ENCODE measurements around the gene TNRC6C. TPM values are rescaled to one million over a fixed set of nuclear protein-coding genes. Genes with fewer than 3 reads are reported as not detected.
"Not testable (repeated sequence)": the region's sequence is repeated elsewhere in the genome, so short reads cannot be mapped to it uniquely, and the experiment has no call there.

The TNRC6C gene
- total and polyA plus RNA-seq, 4 donors = 2.2 to 25.9 (median 13.8) TPM

GRCh38 chr17:77933777-77934398, 24.6 kb upstream of the TNRC6C start:
- 62 to 83% methylated on average over 6 of the region's 6 CpGs for WGBS, 2 donors
- no peak overlapping the region for H3K9ac ChIP-seq (ENCODE audit: insufficient read depth in 1 of 2, low read length in 2 of 2)
- peaks cover 0 to 3% (median 0%) of the 10 kb centered on the region in 3 donors for H3K27me3 ChIP-seq (ENCODE audit: control insufficient read depth in 3 of 3, insufficient read depth in 3 of 3, low read length in 2 of 3)
- no peaks in the 10 kb centered on the region for H3K36me3 ChIP-seq (ENCODE audit: control insufficient read depth in 4 of 4, insufficient read depth in 4 of 4, low read length in 4 of 4)
- peaks cover 0 to 12% (median 0%) of the 10 kb centered on the region in 5 donors for H3K4me1 ChIP-seq (ENCODE audit: control insufficient read depth in 5 of 5, insufficient read depth in 5 of 5, low read length in 5 of 5)
- DNase-seq (no peak), ATAC-seq (ENCODE audit: insufficient read depth, low FRiP score) (no peak)
- TF ChIP-seq CTCF (IDR thresholded peaks at IDR 0.05; ENCODE audit: control extremely low read depth, extremely low read depth) = no peak
- H3K4me3 ChIP-seq = no peak overlapping the region
- no peaks in the 10 kb centered on the region for H3K9me3 ChIP-seq (ENCODE audit: control insufficient read depth in 4 of 4, insufficient read depth in 3 of 4, low read length in 3 of 4)
- H3K27ac ChIP-seq (ENCODE audit: low read depth in 1 of 2, low read length in 1 of 2) = no peak overlapping the region

- 57 to 80% methylated on average over 11 of the region's 11 CpGs for WGBS, 2 donors
- no peak for TF ChIP-seq CTCF (IDR thresholded peaks at IDR 0.05; ENCODE audit: control extremely low read depth, extremely low read depth)
- H3K9ac ChIP-seq (ENCODE audit: insufficient read depth in 1 of 2, low read length in 2 of 2) = no peak overlapping the region
- no peak overlapping the region for H3K4me3 ChIP-seq
- ATAC-seq (ENCODE audit: insufficient read depth, low FRiP score) = no peak
- H3K27me3 ChIP-seq (ENCODE audit: control insufficient read depth in 3 of 3, insufficient read depth in 3 of 3, low read length in 2 of 3) = peaks cover 0 to 3% (median 0%) of the 10 kb centered on the region in 3 donors
- no peak for DNase-seq
- H3K27ac ChIP-seq (ENCODE audit: low read depth in 1 of 2, low read length in 1 of 2) = no peak overlapping the region
- H3K9me3 ChIP-seq (ENCODE audit: control insufficient read depth in 4 of 4, insufficient read depth in 3 of 4, low read length in 3 of 4) = no peaks in the 10 kb centered on the region
- peaks cover 0 to 12% (median 0%) of the 10 kb centered on the region in 5 donors for H3K4me1 ChIP-seq (ENCODE audit: control insufficient read depth in 5 of 5, insufficient read depth in 5 of 5, low read length in 5 of 5)
- H3K36me3 ChIP-seq (ENCODE audit: control insufficient read depth in 4 of 4, insufficient read depth in 4 of 4, low read length in 4 of 4) = no peaks in the 10 kb centered on the region
Observed at GRCh38 chr17:77935121-77935571, 23.4 kb upstream of the TNRC6C start.

GRCh38 chr17:77935744-77936143, 22.8 kb upstream of the TNRC6C start:
- WGBS, 2 donors = 39 to 55% methylated on average over 6 of the region's 6 CpGs
- H3K4me3 ChIP-seq; ATAC-seq (ENCODE audit: insufficient read depth, low FRiP score); H3K27me3 ChIP-seq (ENCODE audit: control insufficient read depth in 3 of 3, insufficient read depth in 3 of 3, low read length in 2 of 3); H3K27ac ChIP-seq (ENCODE audit: low read depth in 1 of 2, low read length in 1 of 2); H3K36me3 ChIP-seq (ENCODE audit: control insufficient read depth in 4 of 4, insufficient read depth in 4 of 4, low read length in 4 of 4); H3K9ac ChIP-seq (ENCODE audit: insufficient read depth in 1 of 2, low read length in 2 of 2); H3K9me3 ChIP-seq (ENCODE audit: control insufficient read depth in 4 of 4, insufficient read depth in 3 of 4, low read length in 3 of 4); DNase-seq: not testable (repeated sequence)
- peaks cover 0 to 12% (median 0%) of the 10 kb centered on the region in 5 donors for H3K4me1 ChIP-seq (ENCODE audit: control insufficient read depth in 5 of 5, insufficient read depth in 5 of 5, low read length in 5 of 5)

GRCh38 chr17:77936881-77937280, 21.6 kb upstream of the TNRC6C start:
- Histone ChIP-seq H3K36me3 (ENCODE audit: control insufficient read depth in 4 of 4, insufficient read depth in 4 of 4, low read length in 4 of 4) (no peaks in the 10 kb centered on the region), H3K27me3 (ENCODE audit: control insufficient read depth in 3 of 3, insufficient read depth in 3 of 3, low read length in 2 of 3) (peaks cover 0 to 3% (median 0%) of the 10 kb centered on the region in 3 donors), H3K4me1 (ENCODE audit: control insufficient read depth in 5 of 5, insufficient read depth in 5 of 5, low read length in 5 of 5) (peaks cover 0 to 7% (median 0%) of the 10 kb centered on the region in 5 donors), H3K9me3 (ENCODE audit: control insufficient read depth in 4 of 4, insufficient read depth in 3 of 4, low read length in 3 of 4) (no peaks in the 10 kb centered on the region), H3K4me3 (no peak overlapping the region), H3K27ac (ENCODE audit: low read depth in 1 of 2, low read length in 1 of 2) (no peak overlapping the region), H3K9ac (ENCODE audit: insufficient read depth in 1 of 2, low read length in 2 of 2) (no peak overlapping the region)
- ATAC-seq (ENCODE audit: insufficient read depth, low FRiP score) = no peak
- no peak for TF ChIP-seq CTCF (IDR thresholded peaks at IDR 0.05; ENCODE audit: control extremely low read depth, extremely low read depth)
- WGBS, 2 donors = 92 to 93% methylated on average over 10 of the region's 10 CpGs
- DNase-seq = no peak

Data from lung (tissue), 12 donors.